ENCODE data around the gene SNAP91.
"Not testable (repeated sequence)": the region's sequence is repeated elsewhere in the genome, so short reads cannot be mapped to it uniquely, and the experiment has no call there.

The SNAP91 gene

GRCh38 chr6:83708970-83709747 is at the start of gene SNAP91:
Gene SNAP91, minus strand, starts transcription at chr6:83709101. Its CDS starts 1,174 bp downstream, at chr6:83707927.
- no peak for DNase-seq (ENCODE audit: low read depth in 2 of 2)

DNA sequence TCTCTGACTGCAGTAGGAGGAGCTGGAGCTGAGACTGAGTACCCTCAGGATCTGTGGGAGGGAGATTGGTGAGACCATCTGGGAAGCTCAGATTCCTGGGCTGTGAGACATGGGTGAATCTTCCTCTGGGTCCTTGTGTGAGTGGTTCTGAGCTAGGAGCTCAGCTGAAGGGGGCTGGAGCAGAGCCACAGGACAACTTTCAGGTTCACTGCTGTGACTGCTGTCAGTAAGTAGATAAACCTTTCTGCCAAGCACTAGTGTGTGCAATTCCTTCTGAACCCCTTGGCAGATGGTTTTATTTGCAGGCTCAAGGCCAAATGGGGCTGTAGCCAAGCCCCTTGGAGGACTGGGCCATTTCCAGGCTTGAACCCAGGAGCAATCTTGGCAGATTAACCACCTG is 49.6 kb upstream of the SNAP91 start:
- no peak for DNase-seq (ENCODE audit: low read depth in 2 of 2)

DNA sequence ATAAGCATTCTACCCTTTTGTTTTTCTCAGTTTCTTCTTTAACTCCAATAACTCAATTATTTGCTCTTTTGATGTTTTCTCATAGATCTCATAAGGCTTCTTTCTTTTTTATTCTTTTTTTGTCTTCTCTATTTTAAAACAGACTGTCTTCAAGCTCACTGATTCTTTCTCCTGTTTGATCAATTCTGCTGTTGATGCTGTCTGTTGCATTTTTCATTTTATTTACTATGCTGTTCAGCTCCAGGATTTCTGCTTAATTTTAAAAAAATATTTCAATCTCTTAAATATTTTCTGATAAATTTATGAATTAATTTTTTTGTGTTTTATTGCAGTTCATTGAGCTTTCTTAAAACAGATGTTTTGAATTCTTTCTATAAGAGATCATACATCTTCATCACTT is 48.1 kb upstream of the SNAP91 start:
- DNase-seq (ENCODE audit: low read depth in 2 of 2): no peak

DNA sequence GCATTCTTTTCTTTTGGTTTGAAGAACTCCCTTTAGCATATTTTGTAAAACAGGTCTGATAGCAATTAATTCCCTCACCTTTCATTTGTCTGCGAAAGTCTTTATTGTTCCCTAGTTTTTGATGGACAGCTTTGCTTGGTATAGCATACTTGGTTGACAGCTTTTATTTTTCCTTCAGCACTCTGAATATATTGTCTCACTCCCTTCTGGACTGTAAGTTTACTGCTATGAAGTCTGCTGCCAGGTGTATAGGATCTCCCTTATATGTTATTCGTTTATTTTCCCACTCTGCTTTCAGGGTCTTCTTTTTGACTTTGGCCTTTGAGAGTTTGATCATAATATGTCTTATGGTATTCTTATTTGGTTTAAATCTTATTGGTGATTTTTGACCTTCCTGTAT is 47.7 kb upstream of the SNAP91 start:
- no peak for DNase-seq (ENCODE audit: low read depth in 2 of 2)

DNA sequence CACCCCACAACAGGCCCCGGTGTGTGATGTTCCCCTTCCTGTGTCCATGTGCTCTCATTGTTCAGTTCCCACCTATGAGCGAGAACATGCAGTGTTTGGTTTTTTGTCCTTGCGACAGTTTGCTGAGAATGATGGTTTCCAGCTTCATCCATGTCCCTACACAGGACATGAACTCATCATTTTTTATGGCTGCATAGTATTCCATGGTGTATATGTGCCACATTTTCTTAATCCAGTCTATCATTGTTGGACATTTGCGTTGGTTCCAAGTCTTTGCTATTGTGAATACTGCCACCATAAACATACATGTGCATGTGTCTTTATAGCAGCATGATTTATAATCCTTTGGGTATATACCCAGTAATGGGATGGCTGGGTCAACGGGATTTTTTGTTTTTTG is 43.5 kb upstream of the SNAP91 start:
- DNase-seq (ENCODE audit: low read depth in 2 of 2): not testable (repeated sequence)

DNA sequence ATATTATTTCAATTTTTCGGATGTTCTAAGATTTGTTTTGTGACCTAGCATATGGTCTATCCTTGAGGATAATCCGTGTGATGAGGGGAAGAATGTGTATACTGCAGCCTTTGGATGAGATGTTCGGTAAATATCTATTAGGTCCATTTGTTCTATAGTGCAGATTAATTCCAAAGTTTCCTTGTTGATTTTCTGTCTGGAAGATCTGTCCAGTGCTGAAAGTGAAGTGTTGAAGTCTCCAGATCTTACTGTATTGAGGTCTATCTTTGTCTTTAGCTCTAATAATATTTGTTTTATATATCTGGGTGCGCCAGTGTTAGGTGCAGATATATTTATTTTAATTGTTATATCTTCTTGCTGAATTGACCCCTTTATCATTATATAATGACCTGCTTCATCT is 32.2 kb upstream of the SNAP91 start:
- DNase-seq (ENCODE audit: low read depth in 2 of 2): no peak

DNA sequence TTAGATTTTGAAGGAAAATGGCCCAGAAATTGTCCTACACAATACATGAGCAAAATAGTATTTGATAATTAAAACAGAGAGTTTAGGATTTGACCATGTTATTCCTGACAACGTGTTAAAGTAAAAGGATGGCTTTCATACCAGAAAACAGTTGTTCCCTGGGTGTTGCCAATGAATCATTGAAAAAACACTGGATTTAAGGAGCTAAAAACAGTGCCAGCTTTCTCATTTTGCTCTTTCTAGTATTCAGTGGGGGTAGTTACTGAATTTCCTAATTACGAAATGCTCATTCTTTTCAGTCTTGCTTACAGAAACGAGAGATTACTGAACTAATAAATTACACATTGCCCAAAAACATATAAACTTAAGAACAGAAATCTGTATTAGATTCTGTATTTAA is 26.6 kb upstream of the SNAP91 start:
- no peak for DNase-seq (ENCODE audit: low read depth in 2 of 2)

DNA sequence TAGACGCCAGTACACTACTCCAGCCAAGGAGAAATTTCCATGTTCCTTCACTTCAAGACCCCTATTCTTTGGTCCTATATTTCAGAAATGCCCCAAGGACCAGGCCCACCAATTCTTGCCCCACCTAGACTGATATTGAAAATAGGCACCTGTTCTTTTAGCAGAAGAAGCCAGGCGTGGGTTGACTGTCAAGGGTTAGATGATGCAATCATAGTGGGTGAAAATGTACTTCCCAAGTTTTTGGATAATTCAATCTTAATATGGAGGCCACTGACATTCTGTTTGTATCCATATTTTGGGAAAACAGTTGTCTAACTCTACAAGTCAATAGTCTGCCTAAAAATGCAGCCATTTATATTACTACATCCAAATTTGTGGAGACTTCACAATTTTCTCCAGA is 21.0 kb upstream of the SNAP91 start:
- DNase-seq (ENCODE audit: low read depth in 2 of 2): no peak

DNA sequence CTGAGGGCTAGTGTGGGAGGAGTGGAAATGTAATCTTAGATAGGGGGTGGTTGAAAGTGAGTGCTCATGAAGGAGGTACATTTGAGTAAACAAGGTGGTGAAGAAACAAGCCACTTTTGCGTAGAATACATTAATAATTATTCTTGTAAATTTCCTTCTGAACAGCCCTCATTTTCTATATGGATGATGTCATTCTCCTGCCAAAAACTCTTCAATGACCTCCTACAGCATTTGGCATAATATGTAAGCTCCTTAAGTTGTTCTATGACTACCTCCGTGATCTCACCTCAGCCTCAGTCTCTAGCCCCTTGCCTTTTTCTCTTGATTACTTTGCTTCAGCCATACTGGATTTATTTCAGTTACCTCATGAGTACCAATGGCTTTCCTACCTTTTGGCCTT is 14.0 kb upstream of the SNAP91 start:
- no peak for DNase-seq (ENCODE audit: low read depth in 2 of 2)

- DNase-seq (ENCODE audit: low read depth in 2 of 2): no peak
Measured at GRCh38 chr6:83717809-83718208, 8.9 kb upstream of the SNAP91 start.

DNA sequence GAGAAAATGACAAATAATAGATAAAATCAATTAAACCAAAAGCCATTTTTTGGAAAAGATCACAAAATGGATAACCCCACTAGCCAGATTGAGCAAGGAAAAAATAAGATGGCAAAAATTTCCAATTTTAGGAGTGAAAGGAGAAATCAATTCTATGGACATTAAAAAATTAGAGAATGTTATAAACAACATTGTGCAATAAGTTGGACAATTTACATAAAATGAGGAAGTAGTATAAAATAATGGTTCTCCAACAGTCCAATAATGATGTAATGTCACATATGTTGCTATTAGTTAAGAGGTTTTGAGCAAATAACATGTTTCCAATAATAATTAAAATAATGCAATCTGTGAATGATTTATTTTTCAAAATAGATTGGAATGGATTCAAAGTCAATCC is 3.1 kb upstream of the SNAP91 start:
- DNase-seq (ENCODE audit: low read depth in 2 of 2): no peak

DNA sequence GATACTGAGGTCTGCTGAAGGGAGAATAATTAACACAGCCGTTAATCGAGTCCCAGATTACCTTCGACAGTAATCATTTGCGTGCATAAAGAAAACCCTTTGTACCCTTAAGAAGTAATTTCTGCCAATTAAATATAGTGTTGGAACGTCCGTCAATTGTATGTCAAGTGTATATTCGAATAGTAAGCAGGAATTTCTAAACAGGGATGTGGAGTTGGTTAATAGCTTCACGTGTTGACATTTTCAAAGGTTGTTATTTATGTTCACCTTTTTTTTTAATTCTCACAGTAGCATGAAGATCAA is 798 bp upstream of the SNAP91 start:
- no peak for DNase-seq (ENCODE audit: low read depth in 2 of 2)

DNA sequence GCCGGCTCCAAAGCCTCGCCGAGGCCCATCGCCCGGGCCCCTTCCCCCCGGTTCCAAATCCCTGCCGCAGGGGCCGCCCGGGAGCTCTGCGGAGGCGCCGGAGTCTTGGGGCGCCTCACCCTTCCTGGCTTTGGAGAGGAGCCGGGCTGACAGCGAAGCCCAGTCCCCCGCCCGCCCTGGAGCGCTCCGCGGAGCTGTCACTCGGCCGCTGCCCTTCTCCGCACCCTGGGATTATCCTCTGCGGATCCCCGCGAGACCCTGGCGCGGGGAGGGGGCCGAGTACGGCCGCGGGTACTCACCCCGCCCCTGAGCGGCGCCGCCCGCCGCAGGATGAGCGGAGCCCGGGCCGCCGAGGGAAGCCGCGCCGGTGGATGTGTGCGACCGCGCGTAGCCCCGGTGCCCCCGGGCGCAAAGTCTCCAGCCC is 343 bp downstream of the SNAP91 start:
- no peak for DNase-seq (ENCODE audit: low read depth in 2 of 2)

DNA sequence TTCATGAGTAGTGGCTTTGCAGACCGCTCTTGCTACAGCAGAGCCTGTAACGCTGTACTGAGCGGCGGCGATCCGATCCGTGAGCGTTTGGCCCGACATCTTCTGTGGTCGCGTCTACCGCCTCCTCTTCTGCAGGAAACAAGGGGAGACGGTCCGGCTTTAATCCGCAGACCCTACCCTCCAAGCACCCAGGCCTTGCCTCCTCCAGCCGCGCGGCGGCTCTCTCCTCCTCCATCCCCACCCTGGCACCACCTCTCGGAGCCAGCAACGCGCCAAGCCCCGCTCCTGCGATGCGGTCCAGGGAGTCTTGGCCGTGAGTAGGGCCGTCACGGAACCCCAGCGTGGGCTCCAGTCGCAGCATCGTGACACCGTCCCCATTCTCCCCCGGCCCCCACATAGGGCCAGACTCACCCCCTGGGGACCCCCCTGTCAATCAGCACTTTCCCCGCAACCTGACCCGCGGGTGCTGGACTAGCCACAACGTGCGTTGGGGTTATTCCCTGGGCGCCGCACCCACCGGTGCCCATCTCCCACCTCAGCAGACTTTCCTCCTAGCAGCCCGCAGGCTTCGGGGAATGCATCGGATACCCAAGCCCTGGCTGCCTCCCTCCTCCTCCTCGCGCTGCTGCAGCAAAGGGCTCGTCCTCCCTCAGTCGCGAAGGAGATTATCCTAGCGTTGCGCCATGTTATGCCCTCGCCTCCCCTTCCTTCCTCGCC is 914 bp downstream of the SNAP91 start:
- no peak for DNase-seq (ENCODE audit: low read depth in 2 of 2)

GRCh38 chr6:83702749-83703148 is 6.2 kb downstream of the SNAP91 start:
- DNase-seq (ENCODE audit: low read depth in 2 of 2): no peak

DNA sequence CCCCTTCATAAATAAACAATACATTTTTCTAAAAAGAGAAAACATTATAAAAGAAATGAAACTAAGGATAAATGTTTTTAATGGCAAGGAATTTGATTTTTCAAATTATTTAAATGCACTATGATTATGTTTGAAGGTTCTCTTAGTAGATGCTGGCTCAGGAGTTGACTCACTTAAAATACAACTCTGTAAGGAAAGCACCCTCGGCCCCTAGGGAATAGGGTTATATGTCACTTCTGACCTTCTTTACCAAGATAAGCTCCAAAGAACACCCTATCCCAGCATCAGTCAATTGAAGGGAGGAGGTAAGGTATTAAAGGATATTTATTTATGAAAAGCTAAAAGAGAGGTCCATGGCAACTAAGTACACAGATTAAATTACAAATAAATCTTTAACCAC is 6.8 kb downstream of the SNAP91 start:
- DNase-seq (ENCODE audit: low read depth in 2 of 2): no peak

- DNase-seq (ENCODE audit: low read depth in 2 of 2): no peak
Measured at GRCh38 chr6:83696674-83697073, 12.2 kb downstream of the SNAP91 start.

DNA sequence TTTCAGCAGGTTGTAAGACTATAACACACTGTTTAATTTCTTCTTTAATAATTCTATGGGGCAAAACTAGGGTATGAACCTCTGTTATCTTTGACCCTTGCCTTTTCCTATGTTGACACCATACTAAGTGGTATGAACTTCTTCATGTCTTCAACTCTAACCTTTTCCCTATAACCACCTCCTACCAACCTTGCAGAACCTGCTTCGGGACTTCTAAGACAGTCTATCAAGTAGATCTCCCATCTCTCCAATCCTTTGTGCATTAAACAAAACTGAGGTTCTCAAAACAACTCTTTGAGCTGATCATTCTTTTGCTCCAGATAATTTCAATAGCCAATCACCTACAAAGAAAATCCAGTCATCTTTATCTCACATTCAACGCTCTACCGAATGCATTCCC is 23.4 kb downstream of the SNAP91 start:
- DNase-seq (ENCODE audit: low read depth in 2 of 2): no peak

- no peak for DNase-seq (ENCODE audit: low read depth in 2 of 2)
Measured at GRCh38 chr6:83677791-83678190, 31.1 kb downstream of the SNAP91 start.

DNA sequence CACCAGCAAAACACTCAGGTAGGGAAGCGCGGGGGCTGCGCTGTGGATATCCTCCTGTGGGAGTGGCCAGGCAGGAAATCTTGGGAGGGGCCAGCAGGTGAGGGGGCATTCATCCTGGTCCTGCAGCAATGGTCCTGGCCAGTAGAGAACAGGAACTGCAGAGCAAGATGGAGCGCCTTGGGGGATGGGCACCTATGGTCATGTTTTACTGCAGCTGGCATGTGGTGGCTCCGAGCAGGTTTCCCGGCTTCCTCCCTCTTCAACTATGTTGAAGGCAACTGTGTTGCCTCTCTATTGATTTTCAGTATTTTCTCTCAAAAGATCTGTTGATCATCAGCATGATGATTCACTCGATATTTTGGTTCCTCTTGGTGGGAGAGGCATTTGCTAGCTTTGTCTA is 70.9 kb downstream of the SNAP91 start:
- DNase-seq (ENCODE audit: low read depth in 2 of 2): no peak

DNA sequence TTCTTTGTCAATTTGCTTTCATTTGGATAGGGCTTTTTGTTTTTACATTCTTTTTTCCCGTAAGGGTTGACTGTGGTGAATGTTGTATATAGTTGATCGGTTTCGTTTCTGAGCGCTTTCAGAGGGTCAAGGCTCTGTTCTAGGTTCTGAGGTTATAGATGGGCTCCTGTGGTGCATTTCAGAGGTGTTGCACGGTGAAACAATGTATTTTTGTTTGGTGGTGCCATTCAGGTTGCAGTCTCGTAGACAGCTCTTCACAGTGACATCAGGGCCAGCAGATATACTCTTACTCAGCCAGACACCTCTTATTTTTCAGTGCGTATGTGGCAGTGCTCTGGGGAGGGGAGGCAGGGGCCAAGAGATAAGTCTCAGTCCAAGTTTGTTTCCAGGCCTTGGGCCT is 72.1 kb downstream of the SNAP91 start:
- DNase-seq (ENCODE audit: low read depth in 2 of 2): no peak

DNA sequence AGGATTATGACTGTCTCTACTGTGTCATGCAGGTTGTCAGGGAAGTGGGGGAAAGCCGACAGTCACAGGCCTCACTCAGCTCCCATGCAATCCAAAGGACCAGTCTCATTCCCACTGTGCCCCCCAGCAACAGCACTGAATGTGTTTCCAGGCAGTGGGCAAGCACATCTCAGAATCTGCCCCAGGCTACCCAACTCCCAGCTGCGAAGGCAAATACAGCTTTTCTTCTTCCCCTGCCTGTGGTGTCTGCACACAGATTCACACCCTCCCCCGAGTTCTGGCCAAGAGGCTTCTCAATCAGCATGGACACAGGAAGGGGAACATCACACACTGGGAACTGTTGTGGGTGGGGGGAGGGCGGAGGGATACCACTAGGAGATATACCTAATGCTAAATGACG is 75.3 kb downstream of the SNAP91 start:
- no peak for DNase-seq (ENCODE audit: low read depth in 2 of 2)

GRCh38 chr6:83633149-83633548 is 75.8 kb downstream of the SNAP91 start:
- no peak for DNase-seq (ENCODE audit: low read depth in 2 of 2)

GRCh38 chr6:83629908-83630307 is 79.0 kb downstream of the SNAP91 start:
- not testable (repeated sequence) for DNase-seq (ENCODE audit: low read depth in 2 of 2)

All from stimulated activated CD4-positive, alpha-beta T cell treated with anti-CD3 and anti-CD28 coated beads, Interleukin-12 subunit alpha, Interleukin-12 subunit beta, amount 100 ng/mL, for 24 hours (primary cell).